HG03442 (cell line): Measurements from ENCODE around the gene DDB1.
A peak's percentile ranks its signal among the peaks of the same experiment; 100 is the strongest.

Source experiments
- ATAC-seq: cut with Tn5 transposase; IDR thresholded peaks from one replicate; pipeline ENCODE4 v1.9.1; 2021; ENCODE audit warnings: mild to moderate bottlenecking, moderate library complexity; ENCODE audit not compliant: unreplicated experiment

The DDB1 gene

DNA sequence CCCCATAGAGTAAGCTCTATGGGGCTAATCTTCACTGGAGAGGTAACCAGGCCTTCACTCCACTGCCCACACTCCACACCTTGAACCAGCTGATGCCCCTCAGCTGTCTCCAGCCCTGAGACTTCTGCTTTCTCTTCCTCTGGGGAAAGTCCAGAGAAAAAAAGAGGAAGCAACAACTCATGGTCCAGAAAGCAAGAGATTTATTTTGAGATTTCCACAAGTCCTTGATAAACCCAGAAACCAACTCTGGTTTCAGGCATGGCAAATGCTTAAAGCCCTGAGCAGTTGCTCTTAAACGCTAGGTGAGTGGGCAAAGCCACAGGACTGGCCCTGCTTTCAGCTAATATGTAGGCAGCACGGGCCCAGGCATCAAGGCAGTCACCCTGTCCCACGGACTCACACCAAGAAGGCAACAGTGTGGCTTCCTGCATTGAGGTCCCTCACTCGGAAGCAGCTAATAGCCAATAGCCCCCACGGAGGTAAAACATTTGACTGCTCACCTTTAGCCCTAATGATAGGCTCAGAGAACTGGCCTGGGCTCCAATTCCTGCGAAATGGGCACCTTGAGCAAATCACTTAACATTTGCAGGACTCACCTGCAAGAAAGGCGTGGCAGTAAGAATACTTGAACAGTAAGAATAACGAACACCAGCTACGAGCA, 24.5 kb upstream of the DDB1 start:
- ATAC-seq = peak; percentile 42

DNA sequence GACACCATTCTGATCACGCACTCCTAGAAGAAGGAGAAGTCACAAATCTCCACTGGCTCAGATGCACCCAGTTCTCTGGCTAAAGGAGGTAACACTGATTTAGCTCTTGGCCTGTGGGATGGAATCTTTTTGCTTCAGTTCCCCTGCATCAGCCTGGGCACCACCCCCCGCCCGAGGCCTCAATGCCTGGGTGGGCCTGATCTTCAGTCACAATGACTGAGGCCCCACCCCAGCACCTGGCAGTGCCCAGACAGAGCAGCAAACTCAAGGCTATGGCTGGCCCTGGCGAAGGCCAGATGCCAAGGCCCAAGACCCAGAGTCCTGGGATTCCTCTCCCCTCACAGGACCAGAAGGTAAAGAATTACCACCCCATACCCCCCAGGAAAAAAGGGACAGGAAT, 23.8 kb upstream of the DDB1 start:
- ATAC-seq = no peak

DNA sequence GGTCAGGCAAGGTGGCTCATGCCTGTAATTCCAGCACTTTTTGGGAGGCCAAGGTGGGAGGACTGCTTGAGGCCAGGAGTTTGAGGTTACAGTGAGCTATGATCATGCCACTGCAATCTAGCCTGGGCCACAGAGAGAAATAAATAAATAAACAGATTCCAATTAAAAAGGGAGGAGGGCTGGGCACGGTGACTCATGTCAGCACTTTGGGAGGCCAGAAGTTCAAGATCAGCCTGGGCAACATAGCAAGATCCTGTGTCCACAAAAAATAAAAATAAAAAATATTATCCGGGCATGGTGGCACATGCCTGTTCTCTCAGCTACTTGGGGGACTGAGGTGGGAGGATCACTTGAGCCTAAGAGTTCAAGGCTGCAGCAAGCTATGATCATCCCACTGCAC, 21.3 kb upstream of the DDB1 start:
- no peak for ATAC-seq

DNA sequence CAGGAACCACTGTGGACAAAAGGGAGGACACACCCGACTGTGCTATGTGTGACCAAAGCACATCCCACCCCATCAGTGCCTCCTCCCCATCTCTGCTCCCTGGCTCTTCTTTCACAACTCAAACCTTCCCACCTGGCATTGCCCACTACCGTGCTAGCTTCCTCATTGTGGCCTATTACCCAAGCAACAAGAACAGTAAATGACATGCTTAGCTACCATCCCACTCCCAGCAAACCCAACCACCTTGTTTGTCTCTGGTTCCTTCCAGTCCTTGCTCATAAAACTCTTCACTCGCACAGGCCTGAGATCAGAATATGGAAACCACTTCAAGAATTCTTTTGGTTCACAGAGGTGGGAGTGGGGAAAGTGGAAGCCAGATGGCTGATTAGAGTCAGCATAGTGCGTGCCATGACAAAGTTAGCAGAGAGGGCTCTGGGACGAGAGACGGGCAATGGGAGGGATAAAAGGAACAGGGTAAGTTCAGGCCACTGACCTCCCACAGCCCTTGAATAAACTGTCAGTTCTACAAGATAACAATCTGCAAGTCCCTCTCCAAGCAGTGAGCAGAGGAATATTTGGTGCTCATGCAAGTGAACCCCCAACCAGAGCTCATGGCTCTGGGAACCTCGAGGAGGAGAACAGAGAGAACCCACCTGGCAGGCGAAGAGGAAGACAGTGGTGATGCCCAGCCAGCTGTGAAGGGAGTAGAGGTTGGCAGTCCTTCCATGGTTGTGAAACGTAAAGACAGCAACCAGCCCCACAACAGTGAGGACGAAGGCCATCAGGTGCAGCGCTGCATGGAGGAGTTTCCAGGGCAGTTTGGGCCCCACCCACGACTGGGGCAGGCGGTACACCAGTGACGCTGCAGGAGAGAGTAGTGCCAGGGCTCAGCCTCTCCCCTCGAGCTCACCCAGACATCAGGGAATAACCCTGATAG, 20.5 kb upstream of the DDB1 start:
- ATAC-seq = no peak

DNA sequence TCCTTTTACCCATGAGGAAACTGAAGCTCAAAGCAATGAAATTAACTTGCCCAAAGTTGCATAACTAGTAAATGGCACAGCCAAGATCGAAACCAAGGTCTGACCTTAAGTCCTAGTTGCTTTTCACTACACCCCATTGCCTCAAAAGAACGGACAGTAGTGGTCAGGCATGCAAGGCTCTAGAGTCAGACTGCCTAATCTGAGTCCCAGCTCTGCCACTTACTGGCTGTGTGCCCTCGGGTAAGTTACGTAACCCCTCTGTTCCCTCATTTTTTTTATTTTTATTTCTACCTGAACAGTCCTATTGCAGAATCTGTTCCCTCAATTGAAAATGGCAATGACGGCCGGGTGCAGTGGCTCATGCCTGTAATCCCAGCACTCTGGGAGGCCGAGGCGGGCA, 19.1 kb upstream of the DDB1 start:
- ATAC-seq = no peak

DNA sequence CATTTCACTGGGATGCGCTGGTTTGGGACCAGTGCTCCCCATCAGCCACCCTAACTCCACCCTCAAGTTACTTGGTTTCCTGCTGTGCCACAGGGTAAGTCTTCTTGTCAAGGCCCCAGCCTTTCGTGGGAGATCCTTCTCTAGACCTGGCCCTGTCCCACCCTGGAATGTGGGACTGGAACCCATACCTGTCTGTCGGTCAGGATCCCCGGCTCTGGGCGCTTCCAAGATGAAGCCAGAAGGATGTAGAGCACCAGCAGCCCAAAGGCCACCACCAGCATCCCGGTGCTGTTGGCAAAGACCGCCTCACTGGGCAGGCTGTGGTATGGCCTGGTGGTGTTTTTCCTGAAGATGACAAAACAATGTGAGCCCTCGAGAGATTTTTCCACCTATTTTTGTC, 17.9 kb upstream of the DDB1 start:
- no peak for ATAC-seq

DNA sequence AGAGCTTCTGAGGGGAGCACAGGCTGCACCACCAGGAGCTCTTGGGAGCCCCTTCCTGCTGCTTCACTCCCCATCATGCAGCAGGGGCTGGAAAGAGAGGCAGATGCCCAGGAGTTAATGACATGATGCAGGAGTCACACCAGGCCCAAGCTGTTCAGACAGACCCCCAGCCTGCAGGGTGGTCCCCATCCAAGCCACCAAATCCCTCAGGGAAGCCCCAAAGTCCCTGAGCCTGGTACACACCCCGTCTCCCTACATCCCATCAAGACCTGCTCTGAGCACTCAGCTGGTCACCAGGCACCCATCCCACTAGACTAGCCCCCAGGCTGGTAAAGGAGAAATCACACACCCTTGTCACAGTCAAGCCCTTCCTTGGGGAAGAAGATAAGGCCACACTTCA, 17.4 kb upstream of the DDB1 start:
- ATAC-seq = no peak

DNA sequence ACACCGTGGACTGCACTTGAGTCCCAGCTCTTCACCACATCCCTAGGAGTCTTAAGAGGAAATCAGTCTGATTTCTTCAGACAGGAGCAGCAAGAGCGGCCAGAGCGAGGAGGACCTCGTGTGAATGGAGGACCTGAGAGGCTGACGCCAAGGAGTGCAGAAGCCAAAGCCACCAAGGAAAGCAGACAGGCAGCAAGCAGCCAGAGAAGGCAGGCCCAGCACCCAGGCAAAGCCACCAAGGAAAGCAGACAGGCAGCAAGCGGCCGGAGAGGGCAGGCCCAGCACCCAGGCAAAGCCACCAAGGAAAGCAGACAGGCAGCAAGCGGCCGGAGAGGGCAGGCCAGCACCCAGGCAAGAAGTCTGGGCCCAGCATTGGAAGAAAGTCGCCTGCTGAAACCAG, 17.0 kb upstream of the DDB1 start:
- no peak for ATAC-seq

DNA sequence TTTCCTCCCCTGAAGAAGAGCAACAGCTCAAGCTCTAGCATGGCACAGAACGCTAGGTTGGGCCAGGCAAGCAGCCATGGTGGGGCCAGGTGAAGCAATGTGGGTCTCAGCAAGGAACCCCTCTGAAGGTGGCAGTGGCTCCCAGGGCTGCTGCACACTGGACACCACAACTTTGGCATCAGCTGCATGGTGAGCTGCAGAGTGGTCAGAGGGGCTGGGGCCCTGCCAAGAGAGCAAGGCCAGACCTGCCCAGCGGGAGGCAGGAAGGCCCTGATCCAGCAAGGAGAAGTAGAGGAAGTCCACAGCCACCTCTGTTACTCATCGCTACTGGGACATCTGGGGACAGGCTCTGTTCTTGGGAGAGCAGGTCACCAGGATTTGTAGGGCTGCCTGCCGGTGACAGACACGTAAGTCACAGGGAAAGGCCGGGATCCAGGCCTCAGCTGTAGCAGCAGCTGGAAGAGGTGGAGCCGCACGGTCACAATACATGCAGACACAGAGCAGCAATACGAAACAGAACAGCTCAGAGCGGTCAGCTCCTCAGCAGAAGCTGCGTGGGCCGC, 16.4 kb upstream of the DDB1 start:
- no peak for ATAC-seq

DNA sequence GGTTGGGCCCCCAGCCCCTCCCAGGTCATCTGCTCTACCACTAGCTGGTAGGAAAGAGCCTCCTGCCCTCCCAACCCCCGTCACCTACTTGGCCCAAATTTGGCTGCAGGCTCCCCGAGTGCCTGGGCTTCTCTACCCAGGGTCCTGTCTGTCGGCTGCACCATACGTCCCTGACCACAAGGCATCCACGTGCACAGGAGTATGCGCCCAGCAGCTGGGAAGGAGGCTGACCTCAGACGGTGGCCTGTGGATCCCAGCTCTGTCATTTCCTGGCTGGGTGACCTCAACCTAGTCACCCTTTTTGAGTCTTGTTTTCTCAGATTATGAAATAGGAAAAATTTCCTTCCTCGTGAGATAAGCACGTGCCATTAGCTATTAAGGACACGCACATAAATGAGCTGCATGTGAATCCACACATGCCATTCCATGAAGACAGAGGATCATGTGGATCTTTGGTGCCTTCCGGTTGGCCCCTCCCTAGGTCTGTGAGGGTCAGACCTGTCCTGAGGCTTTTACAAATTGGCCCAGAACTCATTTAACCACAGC, 15.1 kb upstream of the DDB1 start:
- no peak for ATAC-seq

DNA sequence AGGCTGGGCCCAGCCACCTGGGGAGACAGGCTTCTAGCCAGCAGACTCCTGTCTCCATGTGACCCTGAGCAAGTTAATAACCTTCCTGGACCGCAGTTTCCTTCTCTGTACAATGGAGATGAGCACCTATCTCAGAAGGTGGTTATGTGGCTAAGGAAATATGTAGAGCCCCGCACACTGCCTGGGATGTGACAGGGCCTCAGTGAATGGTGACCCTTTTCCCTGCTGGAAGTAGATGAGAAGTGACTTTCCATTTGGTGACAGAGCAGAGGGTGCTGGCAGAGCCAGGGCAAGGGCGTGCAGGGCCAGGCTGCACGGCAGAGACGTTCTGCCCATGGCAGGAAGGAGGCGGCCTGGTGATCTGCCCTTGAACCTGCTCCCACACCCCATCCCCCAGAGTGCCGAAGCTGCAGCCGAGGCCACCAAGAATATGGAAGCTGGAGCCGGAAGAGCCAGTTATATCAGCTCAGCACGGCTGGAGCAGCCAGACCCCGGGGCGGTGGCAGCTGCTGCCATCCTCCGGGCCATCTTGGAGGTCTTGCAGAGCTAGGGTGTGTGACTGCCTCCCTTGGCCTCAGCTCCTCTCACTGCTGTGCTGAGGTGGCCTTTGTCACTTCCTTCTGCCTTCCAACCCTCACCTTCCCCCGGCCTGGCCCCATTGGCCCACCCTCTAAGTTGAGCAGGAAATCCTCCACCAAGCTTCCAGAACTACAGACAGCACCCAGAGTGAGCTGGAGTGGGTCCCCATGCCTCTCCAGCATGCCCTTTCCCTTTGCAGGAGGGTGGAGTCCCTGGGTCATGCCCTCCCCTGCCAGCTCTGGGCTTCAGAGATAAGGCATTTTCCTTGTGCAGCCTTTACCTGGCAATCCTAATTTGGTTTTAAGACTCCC, 13.3 kb upstream of the DDB1 start:
- no peak for ATAC-seq

DNA sequence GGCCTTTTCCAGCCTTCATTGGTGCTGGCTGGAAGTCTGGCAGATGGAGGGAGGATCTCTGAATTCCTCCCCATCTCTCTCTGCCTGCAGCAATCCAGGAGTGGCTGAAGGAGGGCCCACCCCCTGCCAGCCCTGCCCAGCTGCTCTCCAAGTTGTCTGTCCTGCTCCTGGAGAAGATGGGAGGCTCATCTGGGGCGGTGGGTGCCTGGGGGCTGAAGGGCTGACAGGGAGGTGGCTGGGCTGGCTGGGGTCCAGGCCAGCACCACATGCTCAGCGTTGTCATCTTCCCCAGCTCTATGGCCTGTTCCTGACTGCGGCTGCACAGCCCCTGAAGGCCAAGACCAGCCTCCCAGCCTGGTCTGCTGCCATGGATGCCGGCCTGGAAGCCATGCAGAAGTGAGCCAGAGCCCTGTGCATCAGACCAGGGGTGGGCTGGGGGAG, 12.3 kb upstream of the DDB1 start:
- no peak for ATAC-seq

DNA sequence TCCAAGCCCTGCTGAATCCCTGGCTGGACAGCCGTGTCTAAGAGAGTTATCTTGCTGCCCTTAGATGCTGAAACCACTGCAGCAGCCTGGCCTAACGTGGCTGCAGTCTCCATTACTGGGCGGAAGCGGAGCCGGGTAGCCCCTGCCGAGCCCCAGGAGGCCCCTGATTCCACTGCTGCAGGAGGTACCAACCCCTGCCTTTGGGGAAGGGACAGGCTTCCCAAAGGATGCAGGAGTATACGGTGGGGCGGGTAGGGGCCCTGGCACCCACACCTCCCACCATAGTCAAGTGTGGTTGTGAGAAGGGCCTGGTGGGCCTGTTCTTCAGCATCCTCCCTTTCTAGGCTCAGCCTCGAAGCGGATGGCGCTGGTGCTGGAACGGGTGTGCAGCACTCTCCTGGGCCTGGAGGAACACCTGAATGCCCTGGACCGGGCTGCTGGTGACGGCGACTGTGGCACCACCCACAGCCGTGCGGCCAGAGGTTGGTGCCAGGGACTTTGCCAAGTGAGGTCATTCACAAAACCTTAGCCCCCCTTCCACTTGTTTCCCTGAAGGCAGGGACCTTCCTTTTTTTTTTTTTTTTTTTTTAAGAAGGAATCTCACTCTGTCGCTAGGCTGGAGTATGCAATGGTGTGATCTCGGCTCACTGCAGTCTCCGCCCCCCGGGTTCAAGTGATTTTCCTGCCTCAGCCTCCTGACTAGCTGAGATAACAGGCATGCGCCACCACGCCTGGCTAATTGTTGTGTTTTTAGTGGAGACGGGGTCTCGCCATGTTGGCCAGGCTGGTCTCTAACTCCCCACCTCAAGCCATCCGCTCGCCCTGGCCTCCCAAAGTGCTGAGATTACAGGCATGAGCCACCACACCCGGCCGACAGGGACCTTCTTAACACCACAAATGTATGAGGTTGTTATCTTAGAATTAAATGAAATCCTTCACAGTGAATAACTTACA, 11.2 kb upstream of the DDB1 start:
- ATAC-seq = no peak

DNA sequence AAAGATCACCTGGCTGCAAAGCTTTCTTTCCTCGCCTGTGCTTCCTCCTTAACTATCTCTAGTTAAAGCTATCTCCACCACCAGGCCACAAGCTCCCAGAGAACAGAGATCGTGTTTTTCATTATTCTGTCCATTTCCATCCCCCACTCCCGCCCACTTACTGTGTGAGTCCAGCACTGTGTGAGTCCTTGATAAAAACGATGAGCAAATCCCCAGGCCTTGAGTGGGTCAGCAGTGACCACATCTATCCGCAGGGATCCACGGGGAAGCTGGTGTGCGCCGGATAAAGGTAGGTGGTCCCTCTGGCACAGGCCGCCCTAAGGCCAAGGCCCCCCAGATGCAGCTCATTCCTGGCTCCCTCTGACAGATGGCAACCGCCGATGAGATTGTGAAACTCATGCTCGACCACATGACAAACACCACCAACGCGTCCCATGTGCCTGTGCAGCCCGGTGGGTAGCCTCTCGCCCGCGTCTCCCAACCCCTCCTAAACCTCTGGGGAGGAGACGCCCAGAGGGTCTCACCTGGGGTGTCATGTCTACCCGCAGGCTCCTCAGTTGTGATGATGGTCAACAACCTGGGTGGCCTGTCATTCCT, 9.4 kb upstream of the DDB1 start:
- no peak for ATAC-seq

DNA sequence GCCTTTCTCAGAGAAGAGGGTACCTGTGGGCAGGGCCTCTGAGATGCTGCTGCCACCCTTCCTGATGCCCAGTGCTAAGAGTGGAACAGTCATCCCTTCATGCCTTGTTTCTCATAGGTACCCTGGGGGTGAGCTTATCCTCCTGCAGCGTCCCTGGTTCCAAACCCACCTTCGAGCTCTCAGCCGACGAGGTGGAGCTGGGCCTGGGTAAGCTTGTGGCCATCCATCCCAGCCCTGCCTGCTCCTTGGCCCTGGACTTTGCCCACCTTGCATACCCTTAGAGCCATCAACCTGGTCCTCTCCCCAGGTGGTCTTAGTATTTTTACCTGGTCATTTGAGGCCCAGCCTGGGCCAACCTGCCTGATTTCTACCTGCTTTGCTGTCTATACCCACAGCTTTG, 8.8 kb upstream of the DDB1 start:
- ATAC-seq = no peak

DNA sequence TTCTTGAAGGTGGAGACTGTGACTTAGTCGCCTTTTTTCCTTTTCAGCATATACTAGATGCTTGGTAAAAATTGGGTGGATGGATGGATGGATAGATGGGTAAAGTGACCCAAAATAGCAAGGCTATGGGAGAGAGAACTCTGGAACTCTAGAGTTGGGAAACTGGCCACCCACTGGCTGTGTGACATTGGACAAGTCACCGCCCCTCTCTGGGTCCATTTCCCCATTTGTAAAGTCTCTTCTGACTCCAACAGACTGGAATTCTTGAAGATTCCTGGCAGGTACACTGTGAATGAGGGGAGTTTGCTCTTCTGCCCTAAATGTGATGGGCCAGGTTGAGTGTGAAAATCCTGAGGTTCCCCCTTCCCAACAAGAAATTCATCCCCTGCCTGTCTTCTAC, 8.1 kb upstream of the DDB1 start:
- no peak for ATAC-seq

DNA sequence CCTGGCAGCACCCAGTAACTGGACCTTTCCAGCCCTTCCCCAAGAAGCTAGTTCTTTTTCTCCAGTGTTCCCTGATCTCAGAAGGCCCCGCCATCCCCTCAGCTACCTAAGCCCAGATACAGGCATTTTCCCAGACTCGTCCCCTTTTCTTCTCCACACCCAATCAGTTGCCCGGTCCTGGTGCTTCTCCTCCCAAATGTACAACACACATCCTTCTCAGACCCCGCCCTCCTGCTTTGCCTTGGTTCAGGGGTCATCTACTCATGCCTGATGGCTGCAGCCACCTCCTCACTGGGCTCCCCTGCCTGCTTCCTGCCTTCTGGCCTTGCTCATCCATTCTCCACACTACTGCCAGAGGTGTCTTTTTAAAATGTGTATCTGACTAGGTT, 6.6 kb upstream of the DDB1 start:
- no peak for ATAC-seq

DNA sequence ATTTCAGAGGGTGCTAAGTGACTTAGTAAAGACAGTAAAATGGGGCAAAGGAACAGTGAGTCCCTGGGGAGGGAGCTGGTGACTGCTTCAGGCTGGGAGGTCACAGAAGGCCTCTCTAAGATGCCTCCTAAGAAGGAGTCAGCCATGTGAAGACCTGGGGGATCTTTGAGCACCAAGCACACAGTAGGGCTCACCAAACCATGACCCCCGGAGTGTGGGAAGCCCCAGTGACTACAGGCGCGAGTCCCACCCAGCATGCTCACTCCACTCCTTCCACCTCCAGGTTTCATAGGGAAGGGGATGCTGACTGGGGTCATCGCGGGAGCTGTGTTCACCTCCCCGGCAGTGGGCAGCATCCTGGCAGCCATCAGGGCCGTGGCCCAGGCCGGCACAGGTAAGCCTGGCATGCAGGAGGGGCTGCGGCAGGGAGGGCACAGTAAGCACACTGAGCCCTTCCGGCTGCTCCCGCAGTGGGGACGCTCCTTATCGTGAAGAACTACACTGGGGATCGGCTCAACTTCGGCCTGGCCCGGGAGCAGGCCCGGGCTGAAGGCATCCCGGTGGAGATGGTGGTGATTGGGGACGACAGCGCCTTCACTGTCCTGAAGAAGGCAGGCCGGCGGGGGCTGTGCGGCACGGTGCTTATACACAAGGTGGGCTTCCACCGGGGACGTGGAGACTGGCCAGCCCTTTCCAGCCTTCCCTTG, 6.0 kb upstream of the DDB1 start:
- ATAC-seq = no peak
